ENCODE measurements around the gene CFAP99.

Gene CFAP99

GRCh38 chr4:2432004-2432403, 13.2 kb downstream of the CFAP99 start:
- no peak for FAIRE-seq

DNA sequence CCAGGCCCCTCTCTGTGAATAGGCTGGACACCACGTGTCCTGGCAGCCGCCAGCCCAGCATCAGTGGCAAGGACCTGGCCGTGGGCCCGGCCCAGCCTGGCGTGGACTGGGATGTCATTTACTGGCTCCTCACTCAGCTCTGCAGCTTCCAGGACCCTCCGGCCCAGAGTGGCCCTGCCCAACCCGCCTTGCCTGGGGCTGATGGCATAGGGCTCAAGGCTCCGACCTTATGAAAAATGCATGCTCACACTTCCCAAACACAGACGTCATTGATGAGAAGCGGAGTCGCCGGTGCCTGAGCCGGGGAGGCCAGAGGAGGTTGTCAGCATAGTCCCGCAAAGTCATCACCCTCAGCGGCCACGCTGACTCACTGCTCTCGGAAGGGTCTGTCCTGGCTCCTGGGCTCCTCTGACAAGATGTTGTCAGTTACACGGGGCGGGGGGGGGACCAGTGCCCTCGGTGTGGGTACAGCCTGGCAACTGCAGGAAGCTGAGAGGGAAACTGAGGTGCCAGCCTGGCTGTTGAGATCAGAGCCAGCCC, 14.3 kb downstream of the CFAP99 start:
- no peak for FAIRE-seq

- FAIRE-seq = no peak
These were observed 15.0 kb downstream of the CFAP99 start for GRCh38 chr4:2433609-2434350.

DNA sequence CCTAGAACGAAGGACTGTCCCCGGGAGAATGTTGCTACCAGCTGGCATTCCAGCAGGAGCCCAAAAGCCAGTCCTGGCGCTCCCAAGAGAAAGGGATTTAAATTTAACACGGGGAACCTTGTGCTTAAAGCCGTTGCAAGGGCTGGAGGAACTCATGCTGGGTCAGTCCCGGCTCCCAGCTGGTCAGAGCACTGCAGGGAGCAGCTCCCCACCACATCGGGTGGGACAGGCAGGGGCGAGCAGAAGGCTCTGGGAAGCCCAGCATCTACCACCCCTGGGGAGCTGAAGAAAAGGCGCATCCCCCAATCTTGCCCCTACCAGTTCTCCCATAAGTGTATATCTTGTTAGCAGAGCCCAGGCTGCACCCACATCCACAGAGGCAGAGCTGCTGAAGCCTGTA, 15.7 kb downstream of the CFAP99 start:
- no peak for FAIRE-seq

GRCh38 chr4:2436301-2436700, 17.5 kb downstream of the CFAP99 start:
- no peak for FAIRE-seq

DNA sequence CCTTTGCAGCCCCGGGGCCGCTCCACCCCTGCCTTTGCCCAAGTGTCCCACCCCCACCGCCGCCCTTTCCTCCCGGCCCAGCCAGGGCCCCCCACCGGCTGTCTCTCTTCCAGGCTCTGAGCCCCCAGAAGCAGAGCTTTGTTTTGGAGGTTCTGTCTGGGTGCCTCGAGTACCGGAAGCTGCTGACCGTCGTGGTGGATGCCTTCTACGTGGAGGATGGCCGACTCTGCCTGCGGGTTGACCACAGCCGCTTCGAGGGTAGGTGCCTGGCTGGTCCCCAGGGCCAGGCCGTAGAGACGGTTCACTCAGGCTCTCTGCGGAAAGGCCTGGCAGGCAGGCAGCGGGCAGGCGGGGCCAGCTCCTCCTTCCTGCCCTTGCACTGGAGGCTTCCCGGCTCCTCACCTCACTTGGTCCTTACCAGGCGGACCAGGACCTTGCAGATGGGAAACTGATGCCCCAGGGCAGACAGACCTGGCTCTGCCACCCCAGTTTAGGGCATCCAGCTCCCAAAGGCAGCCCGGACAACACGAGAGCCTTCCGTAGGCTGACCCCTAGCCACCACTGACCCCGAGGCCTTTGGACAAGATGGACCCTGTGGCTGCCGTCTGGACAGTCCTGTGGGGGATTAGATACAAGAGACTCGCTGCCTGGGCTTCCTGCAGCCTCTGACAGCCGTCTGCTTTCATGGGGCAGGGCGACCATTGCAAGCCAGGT, 18.2 kb downstream of the CFAP99 start:
- no peak for FAIRE-seq

- no peak for FAIRE-seq
These were observed 18.9 kb downstream of the CFAP99 start for GRCh38 chr4:2437475-2438215.

GRCh38 chr4:2438822-2439718, 20.3 kb downstream of the CFAP99 start:
- FAIRE-seq = no peak

- FAIRE-seq = no peak
These were observed 22.8 kb downstream of the CFAP99 start for GRCh38 chr4:2441393-2442174.

DNA sequence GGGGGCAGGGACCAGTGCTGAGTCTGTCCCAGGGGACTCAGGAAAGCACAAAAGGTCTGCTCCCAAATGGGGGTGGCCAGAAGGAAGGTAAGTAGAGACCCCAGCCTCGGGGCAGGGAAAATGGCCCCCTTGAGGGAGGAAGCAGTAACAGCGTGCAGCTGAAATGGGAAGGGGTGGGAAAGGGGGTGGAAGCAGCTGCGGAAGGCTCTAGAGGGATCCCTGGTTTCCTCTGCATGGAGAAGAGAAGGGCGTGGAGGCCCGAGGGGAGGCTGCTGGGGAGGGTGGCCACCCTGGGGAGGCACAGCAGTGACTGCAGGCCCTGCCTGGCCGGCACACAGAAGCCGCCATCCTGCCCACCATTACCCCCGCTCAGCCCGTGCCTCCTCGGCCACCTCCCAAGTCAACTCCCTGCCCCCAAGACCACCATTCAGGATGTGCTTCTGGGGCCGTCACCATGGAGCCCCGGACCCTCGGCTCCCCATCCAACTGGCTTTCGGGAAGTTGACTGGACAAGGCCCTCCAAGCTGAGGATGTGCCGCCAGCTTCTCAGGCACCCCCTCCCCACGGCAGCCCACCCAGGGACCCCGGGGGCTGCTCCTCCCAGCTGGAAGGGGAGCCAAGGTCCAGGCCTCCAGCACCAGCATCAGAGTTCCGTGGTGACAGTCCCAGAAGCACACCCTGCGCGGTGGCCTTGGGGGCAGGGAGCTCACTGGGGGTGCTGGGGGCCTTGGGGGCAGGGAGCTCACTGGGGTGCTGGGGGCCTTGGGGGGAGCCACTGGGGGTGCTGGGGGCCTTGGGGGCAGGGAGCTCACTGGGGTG, 23.6 kb downstream of the CFAP99 start:
- no peak for FAIRE-seq

- no peak for FAIRE-seq
These were observed 24.4 kb downstream of the CFAP99 start for GRCh38 chr4:2443061-2443730.

GRCh38 chr4:2443956-2444740, 25.4 kb downstream of the CFAP99 start:
- FAIRE-seq = no peak

DNA sequence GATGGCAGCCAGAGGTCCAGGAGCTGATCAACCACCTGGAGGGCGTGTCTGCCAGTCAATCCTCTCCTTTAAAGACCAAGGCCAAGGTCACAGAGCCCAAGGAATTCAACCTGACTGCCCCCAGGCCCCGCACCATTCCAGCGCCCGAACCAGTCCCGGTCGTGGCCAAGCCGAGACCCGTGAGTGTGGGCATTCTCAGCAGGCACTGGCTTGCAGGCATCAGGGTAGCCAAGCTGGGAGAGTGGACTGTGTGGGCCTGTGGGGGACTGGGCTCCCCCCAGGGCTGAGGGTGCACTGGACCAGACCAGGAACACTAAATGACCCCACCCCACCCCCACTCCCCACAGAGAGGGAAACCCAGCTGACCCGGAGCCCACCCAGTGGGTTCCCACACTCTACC, 26.4 kb downstream of the CFAP99 start:
- FAIRE-seq = no peak

DNA sequence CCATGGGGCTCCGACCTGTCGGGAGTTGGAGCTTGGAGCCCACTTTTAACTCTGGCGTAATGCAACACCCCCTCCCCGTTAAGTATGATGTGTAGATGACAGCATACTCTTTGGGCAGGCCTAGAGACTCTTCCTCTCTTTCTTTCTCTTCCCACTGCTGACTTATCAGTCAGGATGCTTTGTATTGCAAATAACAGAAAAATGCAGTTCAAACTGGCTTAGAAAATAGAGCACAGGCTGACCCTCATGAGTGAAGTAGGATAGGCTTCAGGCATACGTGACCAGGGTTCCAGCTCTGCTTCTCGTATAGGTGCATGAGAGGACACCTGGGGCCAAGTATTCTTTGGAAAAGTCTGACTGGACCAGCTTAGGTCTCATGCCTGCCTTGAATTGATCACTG, 26.8 kb downstream of the CFAP99 start:
- no peak for FAIRE-seq

DNA sequence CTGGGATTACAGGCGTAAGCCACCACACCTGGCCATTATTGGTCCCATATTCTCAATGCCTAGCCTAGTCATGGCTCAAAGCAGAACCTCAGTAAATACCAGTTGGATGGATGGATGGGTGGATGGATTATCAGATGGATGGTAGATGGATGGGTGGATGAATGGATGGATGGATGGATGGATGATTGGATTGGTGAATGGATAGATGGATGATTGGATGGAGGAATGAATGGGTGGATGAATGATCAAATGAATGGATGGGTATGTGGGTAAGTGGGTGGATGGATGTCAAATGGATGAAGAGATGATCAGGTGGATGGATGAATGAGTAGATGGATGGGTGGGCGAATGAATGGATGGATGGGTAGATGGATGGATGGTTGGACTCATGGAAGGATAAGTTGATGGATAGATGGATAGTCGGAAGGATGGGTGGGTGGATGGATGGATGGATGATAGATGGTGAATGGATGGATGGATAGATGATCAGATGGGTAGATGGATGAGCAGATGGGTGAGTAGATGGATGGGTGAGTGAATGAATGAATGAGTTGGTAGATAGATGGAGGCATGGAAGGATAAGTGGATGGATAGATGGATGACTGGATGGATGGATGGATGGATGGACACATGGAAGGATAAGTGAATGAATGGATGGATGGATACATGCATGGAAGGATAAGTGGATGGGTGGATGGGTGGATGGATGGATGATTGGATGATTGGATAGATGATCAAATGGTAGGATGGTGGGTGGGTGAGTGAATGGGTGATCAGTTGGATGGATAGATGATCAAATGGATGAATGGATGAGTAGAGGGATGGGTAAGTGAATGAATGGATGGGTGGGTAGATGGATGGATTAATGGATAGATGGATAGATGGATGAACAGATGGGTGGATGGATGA, 28.2 kb downstream of the CFAP99 start:
- no peak for FAIRE-seq

GRCh38 chr4:2448589-2448988, 29.8 kb downstream of the CFAP99 start:
- FAIRE-seq = no peak

DNA sequence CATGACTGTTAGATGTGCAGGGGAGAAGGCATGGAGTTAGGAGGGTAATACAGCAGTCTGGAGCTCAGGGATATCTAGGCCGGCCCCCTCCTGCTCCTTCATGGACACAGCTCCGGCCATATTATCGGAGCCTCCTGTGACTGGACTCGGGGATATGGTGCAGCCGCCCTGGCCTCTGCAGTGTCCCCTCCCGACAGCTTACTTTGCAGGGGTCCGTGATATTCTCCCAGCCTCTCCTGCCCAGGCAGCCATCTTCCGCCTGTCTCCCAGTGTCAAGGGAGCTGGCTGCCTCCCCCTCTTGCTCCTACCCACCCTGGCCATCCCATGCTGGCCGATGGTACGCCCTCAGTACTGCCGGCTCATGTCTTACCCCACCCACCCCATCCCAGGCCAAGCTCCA, 30.3 kb downstream of the CFAP99 start:
- FAIRE-seq = no peak

Measured in islet of Langerhans (tissue), 1 donor.